22Rv1 (cell line): ENCODE measurements around the gene PPP3R1.
"Not testable (repeated sequence)": the region's sequence is repeated elsewhere in the genome, so short reads cannot be mapped to it uniquely, and the experiment has no call there.

Experiments used
- H3K27ac ChIP-seq: fragments of 450-650 bp; 2 replicates; pipeline ENCODE4 v1.5.1; 2017
- CTCF ChIP-seq: fragments of 450-650 bp; IDR thresholded peaks from 2 replicates; pipeline ENCODE4 v1.5.1; 2017; ENCODE audit warnings: mild to moderate bottlenecking
- ZFX ChIP-seq: fragments of 450-650 bp; IDR thresholded peaks from 2 replicates; pipeline ENCODE4 v1.6.1; 2017; ENCODE audit warnings: antibody characterized with exemption, borderline replicate concordance

Gene PPP3R1

DNA sequence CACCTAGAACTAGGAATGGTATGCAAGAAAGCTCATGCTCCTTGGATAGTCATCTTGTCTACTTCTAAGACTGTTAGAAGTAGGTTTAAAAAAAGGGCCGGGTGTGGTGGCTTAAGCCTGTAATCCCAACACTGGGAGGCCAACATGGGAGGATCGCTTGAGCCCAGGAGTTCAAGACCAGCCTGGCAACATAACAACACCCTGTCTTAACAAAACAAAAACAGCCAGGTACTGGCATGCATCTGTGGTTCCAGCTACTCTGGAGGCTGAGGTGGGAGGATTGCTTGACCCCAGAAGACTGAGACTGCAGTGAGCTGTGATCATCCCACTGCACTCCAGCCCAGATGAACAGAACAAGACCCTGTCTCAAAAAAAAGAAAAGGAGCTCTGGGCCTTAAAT, 74.8 kb downstream of the PPP3R1 start:
- H3K27ac ChIP-seq, result no peak overlapping the region
- TF ChIP-seq ZFX (no peak), CTCF (no peak)

DNA sequence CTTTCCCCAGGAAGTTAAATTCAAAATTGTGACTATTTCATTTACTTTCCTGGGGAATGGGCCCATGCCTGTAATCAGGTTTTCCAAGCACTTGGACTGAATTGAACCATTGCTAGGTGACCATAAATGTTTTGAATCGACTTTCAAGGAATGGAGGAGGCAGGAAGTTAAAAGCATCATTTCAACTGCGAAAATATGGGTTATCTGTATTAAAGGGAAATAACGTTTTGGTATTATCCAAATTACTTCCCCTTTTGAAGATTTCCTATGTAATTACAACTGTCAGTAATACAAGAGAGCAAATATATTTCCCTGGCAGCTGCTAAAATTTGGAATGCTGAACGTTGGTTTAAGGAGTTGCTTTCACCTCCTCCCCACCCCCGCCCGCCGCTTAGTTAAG, 75.7 kb downstream of the PPP3R1 start:
- H3K27ac ChIP-seq, result no peak overlapping the region
- no peak for TF ChIP-seq CTCF
- TF ChIP-seq ZFX, result no peak

- not testable (repeated sequence) for H3K27ac ChIP-seq
Observed at GRCh38 chr2:68175210-68175609, 77.1 kb downstream of the PPP3R1 start.

GRCh38 chr2:68172990-68173700, 79.2 kb downstream of the PPP3R1 start:
- TF ChIP-seq ZFX (no peak), CTCF (no peak)
- H3K27ac ChIP-seq, result no peak overlapping the region

- TF ChIP-seq CTCF (no peak), ZFX (no peak)
- no peak overlapping the region for H3K27ac ChIP-seq
Observed at GRCh38 chr2:68172521-68172920, 79.8 kb downstream of the PPP3R1 start.

DNA sequence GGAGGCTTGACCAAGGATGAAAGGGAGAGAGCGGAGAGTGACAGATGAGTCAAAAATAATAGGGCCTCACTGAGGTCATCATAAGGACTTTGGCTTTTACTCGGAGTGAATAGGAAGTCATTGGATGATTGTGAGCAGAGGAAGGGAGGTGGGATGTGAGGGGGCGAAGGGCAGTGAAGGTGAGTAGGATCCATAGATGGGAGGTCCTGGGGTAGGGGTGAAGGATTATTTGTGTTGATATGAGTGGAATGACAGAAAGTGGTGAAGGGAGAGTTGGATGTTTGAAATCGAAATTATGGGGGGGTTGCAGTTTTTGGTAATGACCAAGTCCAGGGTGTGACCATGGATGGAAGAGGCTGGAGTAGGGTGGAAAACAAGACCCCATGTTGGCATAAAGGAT, 80.6 kb downstream of the PPP3R1 start:
- H3K27ac ChIP-seq, result no peak overlapping the region
- TF ChIP-seq ZFX, result no peak
- no peak for TF ChIP-seq CTCF

GRCh38 chr2:68171146-68171545, 81.2 kb downstream of the PPP3R1 start:
- TF ChIP-seq ZFX, result no peak
- no peak for TF ChIP-seq CTCF
- no peak overlapping the region for H3K27ac ChIP-seq

GRCh38 chr2:68169308-68169707, 83.0 kb downstream of the PPP3R1 start:
- H3K27ac ChIP-seq, result no peak overlapping the region
- TF ChIP-seq CTCF (no peak), ZFX (no peak)
